ENCODE data around the gene B3GAT1. TPM values are rescaled to one million over a fixed set of nuclear protein-coding genes. Genes with fewer than 3 reads are reported as not detected.

B3GAT1 gene
- polyA plus RNA-seq, 3 donors, result not detected

DNA sequence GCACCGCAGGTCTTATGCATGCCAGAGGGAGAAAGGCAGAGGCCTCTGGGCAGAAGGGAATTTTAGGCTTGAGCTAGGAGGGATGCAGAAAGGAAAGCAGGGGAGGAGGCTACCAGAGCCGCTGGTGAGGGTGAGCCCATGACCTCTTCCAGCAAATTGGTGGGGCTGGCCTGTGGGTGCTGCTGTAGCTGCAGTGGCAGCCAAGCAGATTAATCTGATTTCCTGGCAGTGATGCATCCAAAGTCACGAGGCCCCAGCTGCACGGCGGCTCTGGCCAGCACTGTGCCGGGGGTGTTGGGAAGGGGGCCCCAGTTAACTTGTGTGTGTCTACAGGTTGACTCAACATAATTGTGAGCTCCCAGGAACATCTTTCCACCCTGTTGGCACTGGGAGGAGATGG, 41.4 kb upstream of the B3GAT1 start:
- H3K27me3 ChIP-seq (ENCODE audit: control insufficient read depth in 2 of 2, insufficient read depth in 2 of 2, low read length in 2 of 2), result no peaks in the 10 kb centered on the region
- Mint-ChIP-seq H3K4me3 (no peak overlapping the region), H3K36me3 (no peaks in the 10 kb centered on the region), H3K4me1 (no peaks in the 10 kb centered on the region), H3K27ac (no peak overlapping the region), H3K27me3 (ENCODE audit: low read depth in 3 of 3) (peaks cover 0 to 4% (median 2%) of the 10 kb centered on the region in 3 donors), H3K9me3 (peaks cover 23 to 46% (median 31%) of the 10 kb centered on the region in 7 donors)
- H2AFZ ChIP-seq (ENCODE audit: insufficient read depth, low read depth, low read length, poor library complexity, severe bottlenecking), result no peak overlapping the region
- no peaks in the 10 kb centered on the region for H3K36me3 ChIP-seq (replicated peaks in 1 of 2; ENCODE audit: control insufficient read depth in 1 of 2, insufficient read depth in 2 of 2, low read length in 2 of 2)
- intact Hi-C loops (cut with micrococcal nuclease), result no loop called here
- H3K4me1 ChIP-seq (ENCODE audit: control insufficient read depth in 1 of 2, insufficient read depth in 2 of 2, low read length in 2 of 2), result no peaks in the 10 kb centered on the region
- TF ChIP-seq, protein P1, sequence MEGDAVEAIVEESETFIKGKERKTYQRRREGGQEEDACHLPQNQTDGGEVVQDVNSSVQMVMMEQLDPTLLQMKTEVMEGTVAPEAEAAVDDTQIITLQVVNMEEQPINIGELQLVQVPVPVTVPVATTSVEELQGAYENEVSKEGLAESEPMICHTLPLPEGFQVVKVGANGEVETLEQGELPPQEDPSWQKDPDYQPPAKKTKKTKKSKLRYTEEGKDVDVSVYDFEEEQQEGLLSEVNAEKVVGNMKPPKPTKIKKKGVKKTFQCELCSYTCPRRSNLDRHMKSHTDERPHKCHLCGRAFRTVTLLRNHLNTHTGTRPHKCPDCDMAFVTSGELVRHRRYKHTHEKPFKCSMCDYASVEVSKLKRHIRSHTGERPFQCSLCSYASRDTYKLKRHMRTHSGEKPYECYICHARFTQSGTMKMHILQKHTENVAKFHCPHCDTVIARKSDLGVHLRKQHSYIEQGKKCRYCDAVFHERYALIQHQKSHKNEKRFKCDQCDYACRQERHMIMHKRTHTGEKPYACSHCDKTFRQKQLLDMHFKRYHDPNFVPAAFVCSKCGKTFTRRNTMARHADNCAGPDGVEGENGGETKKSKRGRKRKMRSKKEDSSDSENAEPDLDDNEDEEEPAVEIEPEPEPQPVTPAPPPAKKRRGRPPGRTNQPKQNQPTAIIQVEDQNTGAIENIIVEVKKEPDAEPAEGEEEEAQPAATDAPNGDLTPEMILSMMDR (IDR thresholded peaks at IDR 0.05), result no peak
- 77% methylated on average over 6 of the region's 6 CpGs for WGBS (ENCODE audit: insufficient coverage)
- no peak overlapping the region for H3K9ac ChIP-seq (ENCODE audit: insufficient read depth, low read length, poor library complexity, severe bottlenecking)
- H3K4me3 ChIP-seq (replicated peaks in 1 of 3; ENCODE audit: low read depth in 2 of 3, low read length in 3 of 3), result no peak overlapping the region
- no peak overlapping the region for H3K27ac ChIP-seq (ENCODE audit: low read depth in 1 of 2, low read length in 2 of 2)
- H3K4me2 ChIP-seq (replicated peaks; ENCODE audit: extremely low read depth, low read length, poor library complexity, severe bottlenecking), result no peak overlapping the region
- peaks cover 16 to 50% of the 10 kb centered on the region in 2 donors for H3K9me3 ChIP-seq (replicated peaks in 1 of 2; ENCODE audit: control insufficient read depth in 1 of 2, insufficient read depth in 1 of 2, low read length in 2 of 2)
- no peaks in the 10 kb centered on the region for H3K79me2 ChIP-seq (ENCODE audit: insufficient read depth, low read length)
- no peaks in the 10 kb centered on the region for H4K20me1 ChIP-seq (ENCODE audit: insufficient read depth, low read length)
- DNase-seq, result no peak

DNA sequence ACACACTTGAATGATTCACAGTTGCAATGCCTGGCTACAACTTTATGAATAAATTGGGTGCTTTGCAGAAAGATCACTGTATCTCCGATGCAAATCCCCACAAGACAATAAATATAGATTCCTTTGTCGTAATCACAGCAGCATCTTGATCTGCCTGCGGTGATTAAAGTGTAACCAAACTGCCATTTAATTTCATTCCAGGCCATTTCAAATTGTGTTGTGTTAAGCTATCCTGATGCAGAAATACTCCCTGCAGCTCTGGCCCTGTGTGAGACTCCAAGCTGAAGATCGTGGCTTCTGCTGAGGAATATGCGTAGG, 40.8 kb upstream of the B3GAT1 start:
- Mint-ChIP-seq H3K27ac (no peak overlapping the region), H3K36me3 (no peaks in the 10 kb centered on the region), H3K27me3 (ENCODE audit: low read depth in 3 of 3) (peaks cover 0 to 4% (median 2%) of the 10 kb centered on the region in 3 donors), H3K4me1 (no peaks in the 10 kb centered on the region), H3K4me3 (no peak overlapping the region), H3K9me3 (peaks cover 23 to 40% (median 26%) of the 10 kb centered on the region in 7 donors)
- no peak overlapping the region for H3K4me2 ChIP-seq (replicated peaks; ENCODE audit: extremely low read depth, low read length, poor library complexity, severe bottlenecking)
- no peak overlapping the region for H3K27ac ChIP-seq (ENCODE audit: low read depth in 1 of 2, low read length in 2 of 2)
- H3K9me3 ChIP-seq (replicated peaks in 1 of 2; ENCODE audit: control insufficient read depth in 1 of 2, insufficient read depth in 1 of 2, low read length in 2 of 2), result peaks cover 16 to 44% of the 10 kb centered on the region in 2 donors
- no peak overlapping the region for H3K9ac ChIP-seq (ENCODE audit: insufficient read depth, low read length, poor library complexity, severe bottlenecking)
- no peak overlapping the region for H2AFZ ChIP-seq (ENCODE audit: insufficient read depth, low read depth, low read length, poor library complexity, severe bottlenecking)
- H3K79me2 ChIP-seq (ENCODE audit: insufficient read depth, low read length), result no peaks in the 10 kb centered on the region
- no peaks in the 10 kb centered on the region for H3K36me3 ChIP-seq (replicated peaks in 1 of 2; ENCODE audit: control insufficient read depth in 1 of 2, insufficient read depth in 2 of 2, low read length in 2 of 2)
- 100% methylated on average over 3 of the region's 5 CpGs for WGBS (ENCODE audit: insufficient coverage)
- intact Hi-C loops (cut with micrococcal nuclease), result no loop called here
- DNase-seq, result no peak
- TF ChIP-seq, protein P1 (IDR thresholded peaks at IDR 0.05), result no peak
- H3K27me3 ChIP-seq (ENCODE audit: control insufficient read depth in 2 of 2, insufficient read depth in 2 of 2, low read length in 2 of 2), result no peaks in the 10 kb centered on the region
- no peak overlapping the region for H3K4me3 ChIP-seq (replicated peaks in 1 of 3; ENCODE audit: low read depth in 2 of 3, low read length in 3 of 3)
- no peaks in the 10 kb centered on the region for H3K4me1 ChIP-seq (ENCODE audit: control insufficient read depth in 1 of 2, insufficient read depth in 2 of 2, low read length in 2 of 2)
- H4K20me1 ChIP-seq (ENCODE audit: insufficient read depth, low read length), result no peaks in the 10 kb centered on the region

Data from CD14-positive monocyte (primary cell).